Measurements from ENCODE around the gene ZNF667. TPM values are rescaled to one million over a fixed set of nuclear protein-coding genes. Genes with fewer than 3 reads are reported as not detected.
A peak's percentile ranks its signal among the peaks of the same experiment; 100 is the strongest.

The ZNF667 gene
- polyA plus RNA-seq (2014; cell fraction: cytosol; rRNA removed), result 7.1 and 8.3 TPM in 2 replicates
- polyA plus RNA-seq (2014; cell fraction: nucleus; rRNA removed), result 9.0 and 10.6 TPM in 2 replicates

GRCh38 chr19:56476651-56477428 is at the start of gene ZNF667:
ZNF667 (minus strand) TSS chr19:56477345; CDS start chr19:56462370, 14,975 bp downstream.
- peak; percentile 4 for DNase-seq (ENCODE audit: low spot score)

- no peak for DNase-seq (ENCODE audit: low spot score)
Measured at GRCh38 chr19:56525214-56525860, 48.2 kb upstream of the ZNF667 start.

- no peak for DNase-seq (ENCODE audit: low spot score)
Measured at GRCh38 chr19:56508290-56508778, 31.2 kb upstream of the ZNF667 start.

- DNase-seq (ENCODE audit: low spot score), result peak; percentile 94
Measured at GRCh38 chr19:56507446-56508289, 30.5 kb upstream of the ZNF667 start, which contains the start of gene ZNF471. ZNF471 (plus strand) TSS chr19:56507855; CDS start chr19:56511572, 3,717 bp downstream.

DNA sequence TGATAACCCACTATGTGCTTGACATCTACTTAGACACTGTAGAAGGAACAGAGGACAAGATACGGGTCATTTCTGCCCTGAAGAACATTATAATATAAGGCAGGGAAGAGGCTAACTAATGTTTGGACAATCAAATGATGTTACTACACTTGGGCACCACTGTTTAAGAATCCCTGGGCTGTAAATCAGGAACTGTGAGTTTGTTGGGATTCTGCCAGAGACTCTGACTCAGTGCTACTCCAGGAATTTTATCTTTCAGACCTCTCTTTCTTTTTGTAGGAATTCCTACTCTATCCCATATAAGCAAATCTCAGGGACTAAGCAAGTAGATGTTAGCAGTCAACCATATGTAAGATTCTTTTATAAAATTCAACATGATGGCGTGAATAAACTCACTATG is 27.4 kb upstream of the ZNF667 start:
- DNase-seq (ENCODE audit: low spot score), result no peak

DNA sequence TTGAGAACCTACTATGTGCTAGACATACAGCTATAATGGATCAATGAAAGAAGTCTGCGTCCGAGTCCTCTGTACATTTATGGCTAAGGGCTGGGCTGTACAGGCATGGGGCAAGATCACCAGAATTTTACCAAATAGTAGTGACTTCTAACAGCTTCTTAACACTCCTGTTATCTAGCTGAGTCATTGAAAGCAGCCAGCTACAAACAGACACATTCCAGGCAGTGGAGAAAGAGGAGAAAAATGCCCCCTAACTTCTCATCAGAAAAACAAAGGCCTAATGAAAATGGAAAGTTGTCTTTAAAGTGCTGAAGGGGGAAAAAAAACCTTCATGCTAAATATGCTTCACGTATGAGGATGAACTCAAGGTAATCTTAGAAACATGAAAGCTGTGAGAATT is 14.3 kb upstream of the ZNF667 start:
- DNase-seq (ENCODE audit: low spot score), result no peak

GRCh38 chr19:56477429-56478338 is 539 bp upstream of the ZNF667 start:
- peak; percentile 90 for DNase-seq (ENCODE audit: low spot score)

DNA sequence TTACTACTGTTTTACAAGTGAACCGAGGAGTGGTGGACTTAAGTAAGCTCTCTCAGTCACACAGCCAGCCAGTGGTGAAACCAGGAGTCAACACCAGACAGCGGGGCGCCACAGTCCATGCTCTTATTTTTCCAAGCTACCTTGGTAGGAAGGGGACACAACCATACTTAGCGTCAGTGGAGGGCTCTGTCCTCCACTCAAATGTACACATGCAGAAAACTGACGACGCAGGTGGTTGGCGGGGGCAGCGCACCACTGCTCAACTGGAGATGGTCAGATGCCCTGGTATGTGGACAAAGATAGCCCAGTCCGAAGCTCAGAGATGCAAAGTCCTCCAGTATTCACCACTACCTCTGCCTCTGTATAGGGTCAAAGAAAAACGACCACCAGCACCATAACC is 1.1 kb downstream of the ZNF667 start:
- no peak for DNase-seq (ENCODE audit: low spot score)

- peak; percentile 42 for DNase-seq (ENCODE audit: low spot score)
Measured at GRCh38 chr19:56474308-56474707, 2.8 kb downstream of the ZNF667 start.

GRCh38 chr19:56441206-56441792 is 35.8 kb downstream of the ZNF667 start:
- no peak for DNase-seq (ENCODE audit: low spot score)

DNA sequence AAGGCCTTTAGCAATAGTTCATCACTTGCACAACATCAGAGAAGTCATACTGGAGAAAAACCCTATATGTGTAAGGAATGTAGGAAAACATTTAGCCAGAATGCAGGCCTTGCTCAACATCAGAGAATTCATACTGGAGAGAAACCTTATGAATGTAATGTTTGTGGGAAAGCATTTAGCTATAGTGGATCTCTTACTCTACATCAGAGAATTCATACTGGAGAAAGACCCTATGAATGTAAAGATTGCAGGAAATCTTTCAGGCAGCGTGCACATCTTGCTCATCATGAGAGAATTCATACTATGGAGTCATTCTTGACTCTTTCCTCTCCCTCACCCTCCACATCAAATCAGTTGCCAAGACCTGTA is 53.2 kb downstream of the ZNF667 start:
- no peak for DNase-seq (ENCODE audit: low spot score)

GRCh38 chr19:56423276-56423984 is 53.7 kb downstream of the ZNF667 start:
- DNase-seq (ENCODE audit: low spot score), result no peak

GRCh38 chr19:56405062-56405461 is 72.1 kb downstream of the ZNF667 start:
- DNase-seq (ENCODE audit: low spot score), result no peak

GRCh38 chr19:56404705-56405056 is 72.5 kb downstream of the ZNF667 start:
- no peak for DNase-seq (ENCODE audit: low spot score)

DNA sequence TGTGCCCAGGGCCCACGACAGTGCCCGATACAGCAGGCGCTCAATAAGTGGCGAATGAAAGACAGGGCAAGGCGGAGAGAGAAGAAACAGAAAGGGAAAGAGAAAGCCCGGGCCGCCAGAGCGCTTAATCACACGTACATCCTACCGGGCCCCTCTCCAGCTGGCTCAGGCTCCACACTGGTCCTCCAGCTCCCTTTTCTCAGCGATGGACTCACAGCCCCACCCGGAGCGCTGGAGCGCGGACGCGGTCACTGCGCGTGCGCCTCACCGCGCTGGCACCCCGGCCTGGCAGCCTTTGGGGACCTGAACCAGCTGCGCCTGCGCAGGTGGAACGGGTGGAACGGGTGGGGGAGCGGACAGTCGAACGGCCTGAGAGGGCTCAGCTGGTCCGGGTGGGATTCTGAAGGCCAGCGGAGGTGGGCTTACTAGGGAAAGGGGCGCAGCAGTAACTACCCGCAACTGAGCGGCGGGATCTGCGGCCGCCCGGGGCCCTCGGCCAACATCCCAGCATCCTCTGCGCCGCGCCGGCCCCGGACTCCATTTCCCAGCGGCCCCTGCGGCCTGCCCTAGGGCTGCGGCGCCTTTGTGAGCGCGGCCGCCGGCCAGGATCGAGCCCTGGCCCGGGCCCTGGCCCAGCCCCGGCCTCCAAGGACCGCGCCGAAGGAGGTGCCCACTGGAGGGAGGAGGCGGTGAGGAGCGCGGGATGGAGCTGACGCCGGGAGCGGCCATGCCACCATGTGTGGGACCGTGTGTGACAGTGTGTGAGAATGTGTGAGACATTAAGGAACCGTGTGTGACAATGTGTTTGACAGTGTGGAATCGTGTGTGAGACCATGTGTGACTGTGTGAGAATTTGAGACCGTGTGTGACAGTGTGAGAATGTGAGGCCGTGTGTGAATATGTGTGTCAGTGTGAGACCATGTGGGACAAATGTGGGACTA is 73.1 kb downstream of the ZNF667 start, which contains the start of gene ZNF583:
Gene ZNF583 (plus strand): TSS at position 569 of the 941 bp plus-strand sequence. CDS start 2,783 bp downstream, outside the sequence.
- peak; percentile 81 for DNase-seq (ENCODE audit: low spot score)

GRCh38 chr19:56403261-56403660 is 73.9 kb downstream of the ZNF667 start:
- DNase-seq (ENCODE audit: low spot score), result no peak

DNA sequence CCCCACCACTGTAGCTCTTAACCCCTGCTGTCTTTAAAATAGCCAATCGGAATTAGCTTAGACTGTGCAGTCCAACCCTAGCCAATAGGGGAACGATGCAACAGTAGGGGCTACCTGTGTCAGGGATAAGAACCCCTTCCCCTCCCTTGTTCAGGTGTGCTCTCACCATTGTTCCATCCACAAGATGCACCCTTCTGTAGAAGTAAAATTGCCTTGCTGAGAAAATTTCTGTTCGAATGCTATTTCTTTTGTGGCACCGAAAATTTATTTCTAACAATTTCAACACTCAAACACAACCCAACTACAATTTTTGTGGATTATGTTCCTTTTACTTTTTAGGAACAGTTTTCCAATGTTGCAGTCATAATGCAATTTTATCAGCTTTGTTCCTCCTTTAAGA is 76.7 kb downstream of the ZNF667 start:
- DNase-seq (ENCODE audit: low spot score), result no peak

- DNase-seq (ENCODE audit: low spot score), result no peak
Measured at GRCh38 chr19:56398809-56399208, 78.3 kb downstream of the ZNF667 start.
